Tibial nerve (tissue), 4 donors: ENCODE data around the gene CDC6.

Experiments used
- CTCF ChIP-seq, 5 experiments: fragments of 200-600 bp in 3 of 5; fragments of 450-650 bp in 2 of 5; sonication (generic) in 3 of 5; IDR thresholded peaks; one replicate each; pipeline ENCODE4 v1.5.1; 2016 to 2019; ENCODE audit warnings: antibody characterized with exemption in 5 of 5, mild to moderate bottlenecking in 3 of 5, moderate library complexity in 2 of 5
- EP300 ChIP-seq, 2 donors: sonication (generic); formaldehyde crosslinking; IDR thresholded peaks; one replicate each; pipeline ENCODE4 v1.6.1; 2017; ENCODE audit warnings: antibody characterized with exemption in 2 of 2, mild to moderate bottlenecking in 1 of 2
- POLR2A ChIP-seq, 2 donors: fragments of 450-650 bp; IDR thresholded peaks; one replicate each; pipeline ENCODE4 v1.6.1; 2017; ENCODE audit warnings: antibody characterized with exemption in 2 of 2, mild to moderate bottlenecking in 2 of 2, moderate library complexity in 2 of 2

GRCh38 chr17:40342504-40343218 is 55.0 kb downstream of the CDC6 start:
- TF ChIP-seq POLR2A (IDR thresholded peaks at IDR 0.05) (no peak), CTCF (IDR thresholded peaks at IDR 0.05) (no peak), EP300 (IDR thresholded peaks at IDR 0.05) (no peak)
